Lower lobe of right lung (tissue), 2 donors: ENCODE data around the gene HIPK2. TPM values are rescaled to one million over a fixed set of nuclear protein-coding genes. Genes with fewer than 3 reads are reported as not detected.

Experiments
- ATAC-seq, 2 donors: fragments of 200-7000 bp; cut with Tn5 transposase; one replicate each; pipeline ENCODE4 v1.9.1; 2020 to 2022; ENCODE audit warnings: mild to moderate bottlenecking in 2 of 2, moderate library complexity in 2 of 2
- DNase-seq: peaks from one replicate; pipeline ENCODE4 v3.0.0-alpha.2; 2020
- H3K27ac ChIP-seq: fragments of 200-600 bp; one replicate; pipeline ENCODE4 v1.8.0; 2022
- H3K27me3 ChIP-seq: fragments of 200-600 bp; one replicate; pipeline ENCODE4 v1.8.0; 2022; ENCODE audit warnings: low read depth
- H3K36me3 ChIP-seq: fragments of 200-600 bp; one replicate; pipeline ENCODE4 v1.8.0; 2022; ENCODE audit warnings: mild to moderate bottlenecking
- H3K4me1 ChIP-seq: fragments of 200-600 bp; one replicate; pipeline ENCODE4 v1.8.0; 2022
- H3K4me3 ChIP-seq: fragments of 200-600 bp; one replicate; pipeline ENCODE4 v1.8.0; 2022; ENCODE audit warnings: mild to moderate bottlenecking
- H3K9me3 ChIP-seq: fragments of 200-600 bp; one replicate; pipeline ENCODE4 v1.8.0; 2022
- intact Hi-C: fragments of 100-400 bp; cut with DNase I; formaldehyde crosslinking; loops from one replicate; pipeline ENCODE4 v1.11.0; 2022
- total RNA-seq: library from RNA; stranded (reverse); fragmentation: NEBNext Ultra II Directional; extraction: Animal tissue kit (Norgen Biotek cat#: 25700); gene quantifications from one replicate; pipeline ENCODE4 v1.2.1, GENCODE V29; 2021
- TF ChIP-seq, protein P1 (sequence below): fragments of 200-600 bp; IDR thresholded peaks from one replicate; pipeline ENCODE4 v1.8.0; 2022; ENCODE audit warnings: antibody characterized with exemption, mild to moderate bottlenecking
- donor health status: DM: no; HTN: yes; CAD: no; lungs with severe emphysema.

The HIPK2 gene
- total RNA-seq, 1 donor from 2014 or later: 81.0 TPM

DNA sequence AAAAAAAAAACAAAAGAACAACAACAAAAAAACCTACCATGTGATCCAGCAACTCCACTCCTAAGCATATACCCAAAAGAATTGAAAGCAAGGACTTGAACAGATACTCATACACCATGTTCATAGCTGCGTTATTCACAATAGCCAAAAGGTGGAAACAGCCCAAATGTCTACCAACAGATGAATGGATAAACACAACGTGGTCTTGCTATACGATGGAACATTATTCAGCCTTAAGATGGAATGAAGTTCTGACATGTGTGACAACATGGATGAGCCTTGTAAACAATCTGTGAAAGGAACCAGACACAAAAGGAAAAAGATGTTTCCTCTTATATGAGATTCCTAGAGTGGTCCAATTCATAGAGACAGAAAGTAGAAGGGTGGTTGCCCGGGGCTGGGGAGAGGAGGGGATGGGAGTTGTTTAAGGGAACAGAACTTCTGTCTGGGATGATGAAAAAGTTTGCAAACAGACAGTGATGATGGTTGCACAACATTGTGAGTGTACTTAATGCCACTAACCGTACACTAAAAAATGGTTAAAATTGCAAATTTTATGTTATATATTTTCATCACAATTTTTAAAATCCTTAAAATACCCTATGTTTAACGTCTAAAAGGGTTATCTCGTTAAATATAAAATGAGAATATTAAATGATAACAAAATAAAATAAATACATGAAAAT is 242.7 kb downstream of the HIPK2 start:
- H3K4me1 ChIP-seq: no peaks in the 10 kb centered on the region
- H3K9me3 ChIP-seq: no peaks in the 10 kb centered on the region
- ATAC-seq: no peak
- intact Hi-C loops: no loop called here
- H3K27ac ChIP-seq: no peak overlapping the region
- DNase-seq: no peak
- H3K27me3 ChIP-seq: no peaks in the 10 kb centered on the region
- TF ChIP-seq, protein P1, sequence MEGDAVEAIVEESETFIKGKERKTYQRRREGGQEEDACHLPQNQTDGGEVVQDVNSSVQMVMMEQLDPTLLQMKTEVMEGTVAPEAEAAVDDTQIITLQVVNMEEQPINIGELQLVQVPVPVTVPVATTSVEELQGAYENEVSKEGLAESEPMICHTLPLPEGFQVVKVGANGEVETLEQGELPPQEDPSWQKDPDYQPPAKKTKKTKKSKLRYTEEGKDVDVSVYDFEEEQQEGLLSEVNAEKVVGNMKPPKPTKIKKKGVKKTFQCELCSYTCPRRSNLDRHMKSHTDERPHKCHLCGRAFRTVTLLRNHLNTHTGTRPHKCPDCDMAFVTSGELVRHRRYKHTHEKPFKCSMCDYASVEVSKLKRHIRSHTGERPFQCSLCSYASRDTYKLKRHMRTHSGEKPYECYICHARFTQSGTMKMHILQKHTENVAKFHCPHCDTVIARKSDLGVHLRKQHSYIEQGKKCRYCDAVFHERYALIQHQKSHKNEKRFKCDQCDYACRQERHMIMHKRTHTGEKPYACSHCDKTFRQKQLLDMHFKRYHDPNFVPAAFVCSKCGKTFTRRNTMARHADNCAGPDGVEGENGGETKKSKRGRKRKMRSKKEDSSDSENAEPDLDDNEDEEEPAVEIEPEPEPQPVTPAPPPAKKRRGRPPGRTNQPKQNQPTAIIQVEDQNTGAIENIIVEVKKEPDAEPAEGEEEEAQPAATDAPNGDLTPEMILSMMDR: no peak
- H3K36me3 ChIP-seq: no peaks in the 10 kb centered on the region
- H3K4me3 ChIP-seq: no peak overlapping the region

DNA sequence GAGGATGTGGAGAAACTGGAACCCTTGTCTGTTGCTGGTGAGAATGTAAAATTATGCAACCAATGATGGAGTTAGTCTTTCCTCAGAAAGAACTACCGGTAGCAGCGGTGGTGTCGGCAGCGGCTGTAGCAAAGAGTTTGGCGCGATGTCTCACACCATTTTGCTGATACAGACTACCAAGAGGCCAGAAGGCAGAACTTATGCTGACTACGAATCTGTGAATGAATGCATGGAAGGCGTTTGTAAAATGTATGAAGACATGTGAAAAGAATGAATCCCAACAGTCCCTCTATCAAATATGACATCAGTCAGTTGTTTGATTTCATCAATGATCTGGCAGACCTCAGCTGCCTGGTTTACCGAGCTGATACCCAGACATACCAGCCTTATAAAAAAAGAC is 243.7 kb downstream of the HIPK2 start:
- intact Hi-C loops: no loop called here
- H3K4me1 ChIP-seq: no peaks in the 10 kb centered on the region
- H3K27me3 ChIP-seq: no peaks in the 10 kb centered on the region
- no peak overlapping the region for H3K27ac ChIP-seq
- H3K36me3 ChIP-seq: no peaks in the 10 kb centered on the region
- H3K9me3 ChIP-seq: no peaks in the 10 kb centered on the region
- no peak for ATAC-seq
- TF ChIP-seq, protein P1: no peak
- DNase-seq: no peak
- H3K4me3 ChIP-seq: no peak overlapping the region

DNA sequence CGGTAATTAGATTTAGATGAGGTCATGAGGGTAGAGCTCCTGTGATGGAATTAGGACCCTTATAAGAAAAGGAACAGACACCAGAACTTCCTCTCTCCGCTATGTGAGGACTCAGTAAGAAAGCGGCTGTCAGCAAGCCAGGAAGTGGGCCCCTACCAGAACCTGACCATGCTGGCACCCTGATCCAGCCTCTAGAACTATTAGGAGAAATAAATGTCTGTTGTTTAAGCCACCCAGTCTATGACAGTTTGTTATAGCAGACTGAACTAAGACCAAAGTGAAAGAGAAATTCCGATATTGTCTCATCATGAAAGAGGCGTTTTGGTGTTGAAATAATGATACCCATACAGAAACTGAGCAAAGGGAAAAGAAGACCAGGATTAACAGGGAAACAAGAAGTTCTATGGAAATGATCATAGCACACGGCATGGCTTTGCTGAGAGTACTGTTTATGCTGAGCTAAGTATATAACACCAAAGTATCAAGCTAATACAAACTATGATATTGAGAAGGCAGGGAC is 245.1 kb downstream of the HIPK2 start:
- ATAC-seq (no peak), DNase-seq (no peak)
- no peaks in the 10 kb centered on the region for H3K4me1 ChIP-seq
- intact Hi-C loops: no loop called here
- H3K27ac ChIP-seq: no peak overlapping the region
- H3K9me3 ChIP-seq: no peaks in the 10 kb centered on the region
- H3K27me3 ChIP-seq: no peaks in the 10 kb centered on the region
- TF ChIP-seq, protein P1: no peak
- no peaks in the 10 kb centered on the region for H3K36me3 ChIP-seq
- no peak overlapping the region for H3K4me3 ChIP-seq

DNA sequence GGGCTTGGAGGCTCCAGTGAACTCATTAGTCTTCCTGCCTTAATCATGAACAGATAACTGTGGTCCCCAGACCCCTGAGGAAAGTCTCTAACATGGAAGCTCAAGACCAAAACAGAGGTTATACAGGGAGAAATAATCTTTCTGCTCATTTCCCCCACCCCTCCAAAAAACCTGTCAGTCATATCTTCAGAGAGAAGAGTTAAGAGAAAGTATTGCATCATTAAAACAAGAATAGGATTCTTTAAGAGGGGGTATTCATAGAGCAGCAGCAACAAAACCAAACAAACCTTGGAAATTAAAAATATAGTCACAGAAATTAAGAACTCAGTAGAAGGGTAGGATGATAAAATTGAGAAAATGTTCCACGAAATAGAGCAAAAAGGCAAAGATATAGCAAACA is 246.7 kb downstream of the HIPK2 start:
- intact Hi-C loops: no loop called here
- no peak overlapping the region for H3K27ac ChIP-seq

DNA sequence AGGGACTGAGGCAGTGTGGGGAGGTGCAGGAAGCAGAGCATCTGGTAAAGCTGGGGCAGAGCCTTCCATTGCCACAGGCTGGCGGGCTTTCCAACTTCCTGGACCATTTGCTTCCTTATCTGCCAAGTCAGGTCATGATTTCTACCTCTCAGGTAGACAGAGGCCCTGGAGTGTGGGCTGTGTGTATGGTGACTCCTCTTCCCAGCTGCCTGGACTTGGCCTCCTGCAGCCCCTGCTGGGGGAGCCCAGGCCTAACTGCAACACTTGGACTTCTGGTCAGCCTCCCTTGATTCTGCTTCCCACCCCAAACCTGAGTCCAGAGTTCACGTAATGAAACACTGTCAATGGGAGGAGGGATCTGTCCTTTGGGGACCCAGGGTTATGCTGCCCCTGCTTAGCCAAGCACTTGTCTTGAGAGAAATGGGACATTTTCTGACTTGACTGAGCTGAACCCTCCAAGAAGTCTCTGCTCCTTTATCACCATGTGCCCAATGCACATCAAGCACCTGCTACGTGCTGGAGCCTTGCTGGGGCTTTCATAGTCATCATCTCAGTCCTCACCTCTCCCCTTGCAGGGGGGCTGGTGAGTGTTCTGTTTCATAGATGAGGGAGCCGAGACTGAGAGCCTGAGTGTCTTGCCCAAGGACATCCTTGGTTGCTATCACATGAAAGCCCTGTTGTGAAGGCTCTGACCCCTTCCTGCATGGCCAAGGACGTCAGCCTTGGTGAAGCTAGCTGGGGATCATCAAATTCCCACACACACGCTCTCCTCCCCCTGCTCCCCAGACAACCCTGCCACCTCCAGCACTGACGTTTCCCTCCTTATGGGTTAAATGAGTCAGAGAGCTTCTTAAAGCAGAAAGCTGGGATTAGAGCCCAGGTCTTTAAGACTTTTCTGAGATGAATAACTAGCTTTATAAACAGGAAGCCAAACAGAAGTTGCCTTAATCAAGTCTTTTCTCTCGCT is 250.9 kb downstream of the HIPK2 start:
- Histone ChIP-seq H3K9me3 (no peaks in the 10 kb centered on the region), H3K4me1 (peaks cover 6% of the 10 kb centered on the region), H3K27me3 (peaks cover 32% of the 10 kb centered on the region), H3K27ac (no peak overlapping the region), H3K36me3 (no peaks in the 10 kb centered on the region), H3K4me3 (no peak overlapping the region)
- ATAC-seq: no peak
- no peak for DNase-seq
- TF ChIP-seq, protein P1: no peak
- intact Hi-C loops: no loop called here

More for the DNA sequence above, 246.7 kb downstream of the HIPK2 start:
- DNase-seq (no peak), ATAC-seq (no peak)
- Histone ChIP-seq H3K4me3 (no peak overlapping the region), H3K27me3 (no peaks in the 10 kb centered on the region), H3K9me3 (no peaks in the 10 kb centered on the region), H3K36me3 (no peaks in the 10 kb centered on the region), H3K4me1 (no peaks in the 10 kb centered on the region)
- TF ChIP-seq, protein P1: no peak
